Astrocyte of the cerebellum (primary cell): ENCODE measurements around the gene LHX5.

Source experiments
- DNase-seq: peaks from one replicate; pipeline ENCODE4 v3.0.0-alpha.2; 2011; ENCODE audit warnings: low read depth
- H3K4me3 ChIP-seq: 2 replicates; pipeline ENCODE4 v1.5.1; 2011; ENCODE audit warnings: mild to moderate bottlenecking, low read depth, low read length, moderate library complexity
- in situ Hi-C: cut with HindIII; loops from 2 replicates; pipeline ENCODE4 v1.10.0; 2017; ENCODE audit warnings: low sequenced_read_pairs
- TF ChIP-seq, protein P1 (sequence below): IDR thresholded peaks from 2 replicates; pipeline ENCODE4 v1.5.1; 2012; ENCODE audit warnings: low read length, low read depth, moderate library complexity, mild to moderate bottlenecking; ENCODE audit errors: missing control alignments

The LHX5 gene

DNA sequence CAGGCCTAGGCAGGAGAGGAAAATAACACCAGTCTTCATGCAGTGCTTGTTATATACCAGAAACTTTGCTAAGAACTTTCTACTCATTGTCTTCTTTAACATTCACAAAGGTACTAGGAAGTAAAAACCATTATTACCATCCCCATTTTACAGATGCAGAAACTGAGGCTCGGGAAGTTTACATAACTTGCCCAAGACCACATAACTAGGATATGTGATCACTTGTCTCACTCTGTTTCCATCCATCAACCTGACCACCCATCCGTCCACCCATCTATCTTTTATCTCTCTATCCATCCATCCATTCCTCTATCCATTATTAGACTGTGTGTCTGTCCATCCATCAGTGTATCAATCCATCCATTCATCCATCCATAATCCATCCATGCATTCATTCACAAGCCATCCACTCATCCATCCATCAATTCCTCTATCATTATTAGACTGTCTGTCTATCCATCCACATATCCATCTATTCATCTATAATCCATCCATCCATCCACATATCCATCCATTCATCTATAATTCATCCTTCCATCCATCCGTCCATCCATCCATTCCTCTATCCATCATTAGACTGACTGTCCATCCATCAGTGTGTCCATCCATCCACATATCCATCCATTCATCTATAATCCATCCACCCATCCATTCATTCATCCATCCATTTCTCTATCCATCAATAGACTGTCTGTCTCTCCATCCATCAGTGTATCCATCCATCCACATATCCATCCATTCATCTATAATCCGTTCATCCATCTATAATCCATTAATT is 33.0 kb downstream of the LHX5 start:
- no peak overlapping the region for H3K4me3 ChIP-seq
- no peak for DNase-seq
- TF ChIP-seq, protein P1, sequence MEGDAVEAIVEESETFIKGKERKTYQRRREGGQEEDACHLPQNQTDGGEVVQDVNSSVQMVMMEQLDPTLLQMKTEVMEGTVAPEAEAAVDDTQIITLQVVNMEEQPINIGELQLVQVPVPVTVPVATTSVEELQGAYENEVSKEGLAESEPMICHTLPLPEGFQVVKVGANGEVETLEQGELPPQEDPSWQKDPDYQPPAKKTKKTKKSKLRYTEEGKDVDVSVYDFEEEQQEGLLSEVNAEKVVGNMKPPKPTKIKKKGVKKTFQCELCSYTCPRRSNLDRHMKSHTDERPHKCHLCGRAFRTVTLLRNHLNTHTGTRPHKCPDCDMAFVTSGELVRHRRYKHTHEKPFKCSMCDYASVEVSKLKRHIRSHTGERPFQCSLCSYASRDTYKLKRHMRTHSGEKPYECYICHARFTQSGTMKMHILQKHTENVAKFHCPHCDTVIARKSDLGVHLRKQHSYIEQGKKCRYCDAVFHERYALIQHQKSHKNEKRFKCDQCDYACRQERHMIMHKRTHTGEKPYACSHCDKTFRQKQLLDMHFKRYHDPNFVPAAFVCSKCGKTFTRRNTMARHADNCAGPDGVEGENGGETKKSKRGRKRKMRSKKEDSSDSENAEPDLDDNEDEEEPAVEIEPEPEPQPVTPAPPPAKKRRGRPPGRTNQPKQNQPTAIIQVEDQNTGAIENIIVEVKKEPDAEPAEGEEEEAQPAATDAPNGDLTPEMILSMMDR = no peak
- in situ Hi-C loops = no loop called here

DNA sequence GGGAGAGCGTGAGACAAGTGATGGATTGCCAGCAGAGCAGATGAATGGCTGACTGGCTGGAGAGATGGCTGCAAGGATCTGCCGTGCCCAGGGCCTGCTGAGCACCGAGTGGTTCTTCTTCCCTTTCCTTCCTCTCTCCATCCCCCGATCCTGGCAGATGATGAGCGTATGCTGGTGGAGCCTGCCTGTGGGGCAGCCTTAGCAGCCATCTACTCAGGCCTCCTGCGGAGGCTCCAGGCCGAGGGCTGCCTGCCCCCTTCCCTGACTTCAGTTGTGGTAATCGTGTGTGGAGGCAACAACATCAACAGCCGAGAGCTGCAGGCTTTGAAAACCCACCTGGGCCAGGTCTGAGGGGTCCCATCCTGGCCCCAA is 34.0 kb downstream of the LHX5 start:
- in situ Hi-C loops = no loop called here
- no peak for DNase-seq
- TF ChIP-seq, protein P1 = no peak
- no peak overlapping the region for H3K4me3 ChIP-seq

DNA sequence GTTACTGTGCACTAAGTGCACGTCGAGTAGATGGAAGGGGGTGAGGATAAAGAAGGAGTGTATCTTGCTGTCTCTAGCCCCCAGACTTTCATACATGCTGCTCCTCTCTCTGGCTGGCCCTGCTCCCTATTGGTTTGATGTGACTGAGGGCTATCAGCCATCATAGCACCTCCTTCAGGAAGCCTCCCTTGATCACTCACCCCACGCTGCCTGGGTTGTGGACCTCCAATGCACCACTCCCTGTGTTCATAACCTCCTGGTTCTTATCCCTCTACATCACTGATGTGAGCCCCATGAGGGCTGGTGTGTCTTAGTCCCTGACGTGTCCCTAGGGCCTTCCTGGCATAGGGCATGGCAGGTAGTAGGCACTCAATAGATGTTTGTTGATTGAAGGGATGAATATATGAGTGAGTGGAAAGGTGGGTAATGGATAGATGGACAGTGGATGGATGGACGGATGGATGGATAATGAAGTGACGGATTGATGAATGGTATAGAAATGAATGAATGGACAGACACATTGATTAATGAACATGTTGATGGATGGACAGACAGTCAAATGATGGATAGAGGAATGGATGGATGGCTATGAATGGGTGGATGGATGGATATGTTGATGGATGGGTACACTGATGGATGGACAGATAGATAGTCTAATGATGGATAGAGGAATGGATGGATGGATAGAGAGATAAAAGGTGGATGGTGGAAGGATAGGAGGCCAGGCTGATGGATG is 34.5 kb downstream of the LHX5 start:
- TF ChIP-seq, protein P1 = no peak
- DNase-seq = no peak
- no peak overlapping the region for H3K4me3 ChIP-seq
- in situ Hi-C loops = no loop called here

DNA sequence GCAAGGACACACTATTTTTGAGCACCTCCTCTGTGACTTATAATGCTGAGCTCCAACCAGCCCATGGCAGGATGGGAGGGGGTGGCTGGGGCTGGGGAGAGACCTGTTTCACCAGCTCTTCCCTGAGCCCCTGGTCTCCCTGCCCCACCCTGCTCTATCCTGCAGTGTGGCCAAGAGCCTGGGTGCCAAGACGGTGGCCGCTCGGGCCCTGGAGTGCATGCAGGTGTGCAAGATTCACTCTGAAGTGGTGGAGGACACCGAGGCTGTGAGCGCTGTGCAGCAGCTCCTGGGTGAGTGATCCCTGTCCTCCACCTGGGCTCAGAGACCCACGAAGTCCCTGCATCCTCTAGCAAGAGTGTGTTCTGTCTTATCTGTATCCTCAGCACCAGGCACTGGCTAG is 35.1 kb downstream of the LHX5 start:
- in situ Hi-C loops = no loop called here
- H3K4me3 ChIP-seq = no peak overlapping the region
- TF ChIP-seq, protein P1 = no peak
- DNase-seq = no peak

DNA sequence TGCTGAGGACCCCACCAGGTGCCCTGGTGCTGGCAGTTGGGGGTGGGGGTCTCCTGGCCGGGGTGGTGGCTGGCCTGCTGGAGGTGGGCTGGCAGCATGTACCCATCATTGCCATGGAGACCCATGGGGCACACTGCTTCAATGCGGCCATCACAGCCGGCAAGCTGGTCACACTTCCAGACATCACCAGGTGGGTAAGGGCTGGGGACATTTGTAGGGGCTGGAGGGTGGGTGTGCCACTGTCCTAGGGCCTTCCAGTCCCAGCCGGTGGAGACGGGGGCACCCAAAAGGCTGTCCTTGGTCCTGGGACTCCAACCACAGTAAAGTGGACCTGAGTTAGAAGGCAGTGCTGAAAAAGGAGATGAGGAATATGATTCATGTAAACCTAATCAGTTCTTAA is 36.3 kb downstream of the LHX5 start:
- in situ Hi-C loops = no loop called here
- H3K4me3 ChIP-seq = no peak overlapping the region
- DNase-seq = no peak
- TF ChIP-seq, protein P1 = no peak

DNA sequence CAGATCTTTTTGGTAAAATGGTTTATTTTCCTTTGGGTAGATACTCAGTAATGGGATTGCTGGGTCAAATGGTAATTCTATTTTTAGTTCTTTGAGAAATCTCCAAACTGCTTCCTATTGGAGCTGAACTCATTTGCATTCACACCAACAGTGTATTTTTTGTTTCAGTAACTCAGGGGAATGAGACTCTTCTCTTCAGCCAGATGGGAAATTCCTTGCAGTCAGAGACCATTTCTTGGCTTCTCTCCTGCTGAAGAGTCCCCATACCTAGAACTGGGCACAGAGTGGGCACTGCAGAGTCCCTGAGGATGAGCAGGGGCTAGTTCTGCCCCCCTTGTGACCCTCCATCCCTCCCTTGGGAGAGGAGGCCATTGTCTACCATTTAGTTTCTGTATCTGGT is 38.7 kb downstream of the LHX5 start:
- H3K4me3 ChIP-seq = no peak overlapping the region
- TF ChIP-seq, protein P1 = no peak
- in situ Hi-C loops = no loop called here
- no peak for DNase-seq
